ENCODE data around the gene LSAMP. TPM values are rescaled to one million over a fixed set of nuclear protein-coding genes. Genes with fewer than 3 reads are reported as not detected.

Gene LSAMP
- total RNA-seq, 1 experiment from 2014 or later = 0.90 TPM

- no peak overlapping the region for H2BK5ac ChIP-seq (ENCODE audit: insufficient read length, low read length)
- H3K23ac ChIP-seq (ENCODE audit: insufficient read length, low read depth, low read length) = no peak overlapping the region
- H4K91ac ChIP-seq (ENCODE audit: insufficient read length, low read depth, low read length) = no peak overlapping the region
- no peak overlapping the region for H2AK5ac ChIP-seq (ENCODE audit: insufficient read length, low read length)
- no peak overlapping the region for H4K8ac ChIP-seq (replicated peaks; ENCODE audit: insufficient read length, low read depth, low read length)
- no peaks in the 10 kb centered on the region for H3K79me2 ChIP-seq (ENCODE audit: insufficient read depth, low read length)
- no peak overlapping the region for H2BK15ac ChIP-seq (ENCODE audit: low read depth, low read length)
- no peaks in the 10 kb centered on the region for H3K27me3 ChIP-seq (ENCODE audit: insufficient read depth, low read length)
- no peaks in the 10 kb centered on the region for H3K23me2 ChIP-seq (ENCODE audit: insufficient read length, low read depth, low read length, poor library complexity, severe bottlenecking)
- Mint-ChIP-seq H3K4me1 (peaks cover 5 to 10% of the 10 kb centered on the region in 2 experiments; a peak in 2 of 4 replicates), H3K36me3 (ENCODE audit: insufficient read depth in 1 of 3, low read depth in 3 of 3) (no peaks in the 10 kb centered on the region), H3K27ac (no peak overlapping the region), H3K9me3 (no peaks in the 10 kb centered on the region), H3K27me3 (ENCODE audit: low read depth) (peaks cover 11% of the 10 kb centered on the region), H3K4me3 (no peak overlapping the region)
- no peak overlapping the region for H3T11ph ChIP-seq (ENCODE audit: low read length)
- H2BK20ac ChIP-seq (ENCODE audit: low read depth, low read length, poor library complexity, severe bottlenecking) = no peak overlapping the region
- no peak overlapping the region for H3K18ac ChIP-seq (ENCODE audit: insufficient read length, low read depth, low read length)
- no peaks in the 10 kb centered on the region for H4K20me1 ChIP-seq (ENCODE audit: control insufficient read depth, insufficient read depth, insufficient read length)
- H3K4me2 ChIP-seq (ENCODE audit: insufficient read depth, insufficient read length, low read length) = no peak overlapping the region
- H3K56ac ChIP-seq (ENCODE audit: insufficient read length, low read depth, low read length) = no peak overlapping the region
- no peak overlapping the region for H2BK120ac ChIP-seq (ENCODE audit: low read depth, low read length, poor library complexity, severe bottlenecking)
- H4K5ac ChIP-seq (ENCODE audit: insufficient read length, low read depth, low read length) = no peak overlapping the region
- no peak overlapping the region for H2BK12ac ChIP-seq (ENCODE audit: insufficient read length, low read depth, low read length)
- no peaks in the 10 kb centered on the region for H3K9me3 ChIP-seq (ENCODE audit: control insufficient read depth, low read depth, low read length)
- no peaks in the 10 kb centered on the region for H3K79me1 ChIP-seq (ENCODE audit: insufficient read depth, low read depth, low read length, poor library complexity, severe bottlenecking)
- H2AFZ ChIP-seq (ENCODE audit: low read length) = no peak overlapping the region
- no peak overlapping the region for H3K9ac ChIP-seq (ENCODE audit: extremely low read depth, insufficient read length, low read length)
- TF ChIP-seq CTCF (conservative IDR thresholded peaks at IDR 0.05) = no peak
- DNase-seq = no peak
- H3K4ac ChIP-seq (ENCODE audit: low read depth, low read length) = no peak overlapping the region
- H3K27ac ChIP-seq (ENCODE audit: insufficient read length, low read depth, low read length) = no peak overlapping the region
- no peaks in the 10 kb centered on the region for H3K4me1 ChIP-seq (ENCODE audit: insufficient read depth, low read length)
- H3K14ac ChIP-seq (ENCODE audit: insufficient read depth, low read length) = no peak overlapping the region
- WGBS (ENCODE audit: extremely low coverage, insufficient read length, low lambda C conversion rate) = no CpG with 5 or more reads among the region's 4 CpGs
Measured at GRCh38 chr3:116005404-116005803, 439.9 kb downstream of the LSAMP start.
